Keratinocyte (primary cell): ENCODE results near the gene SLC35B3. TPM values are rescaled to one million over a fixed set of nuclear protein-coding genes. Genes with fewer than 3 reads are reported as not detected.

Experiments used
- DNase-seq: peaks from one replicate; pipeline ENCODE4 v3.0.0-alpha.2; 2011; ENCODE audit warnings: low read depth, missing footprints, low spot score
- FAIRE-seq: peaks from 2 replicates; lab custom pipeline; 2011; peaks lifted over from hg19 to GRCh38; lab: Jason Lieb, UNC
- H2AFZ ChIP-seq: 2 replicates; pipeline ENCODE4 v1.6.0; 2012; ENCODE audit warnings: low read length, control low read depth, inconsistent platforms; ENCODE audit not compliant: control insufficient read depth
- H3K27ac ChIP-seq: 2 replicates; pipeline ENCODE4 v1.5.1; 2011; ENCODE audit warnings: low read length; ENCODE audit not compliant: control insufficient read depth, insufficient read depth
- H3K27me3 ChIP-seq: 3 replicates; pipeline ENCODE4 v1.6.0; 2011; ENCODE audit warnings: low read length; ENCODE audit not compliant: control insufficient read depth, insufficient read depth; ENCODE audit errors: extremely low read depth
- H3K36me3 ChIP-seq, 2 experiments: 2 replicates in 1 of 2; 3 replicates in 1 of 2; pipeline ENCODE4 v1.5.1; 2011; ENCODE audit warnings: low read length in 2 of 2, mild to moderate bottlenecking in 1 of 2; ENCODE audit not compliant: control insufficient read depth in 2 of 2, insufficient read depth in 2 of 2; ENCODE audit errors: extremely low read depth in 1 of 2
- H3K4me1 ChIP-seq: 3 replicates; pipeline ENCODE4 v1.5.1; 2011; ENCODE audit warnings: low read length; ENCODE audit not compliant: control insufficient read depth, insufficient read depth; ENCODE audit errors: extremely low read depth
- H3K4me2 ChIP-seq: 3 replicates; pipeline ENCODE4 v1.6.0; 2011; ENCODE audit warnings: low read depth, low read length; ENCODE audit not compliant: control insufficient read depth, insufficient read depth; ENCODE audit errors: extremely low read depth
- H3K4me3 ChIP-seq, 3 experiments: fragments of 200-600 bp in 1 of 3; sonication (generic) in 1 of 3; 2 replicates in 2 of 3; 3 replicates in 1 of 3; pipeline ENCODE4 v1.5.1; 2011 to 2016; ENCODE audit warnings: low read length in 3 of 3, mild to moderate bottlenecking in 3 of 3, control low read depth in 2 of 3, inconsistent platforms in 1 of 3, low read depth in 1 of 3, mixed read lengths in 1 of 3, mixed run types in 1 of 3, moderate library complexity in 1 of 3; ENCODE audit not compliant: control insufficient read depth in 2 of 3, insufficient read depth in 2 of 3; ENCODE audit errors: extremely low read depth in 1 of 3
- H3K79me2 ChIP-seq: 2 replicates; pipeline ENCODE4 v1.6.0; 2012; ENCODE audit warnings: low read length; ENCODE audit not compliant: control insufficient read depth, insufficient read depth
- H3K9ac ChIP-seq: 3 replicates; pipeline ENCODE4 v1.6.0; 2011; ENCODE audit warnings: low read length; ENCODE audit not compliant: control insufficient read depth, insufficient read depth; ENCODE audit errors: extremely low read depth
- H3K9me1 ChIP-seq: 3 replicates; pipeline ENCODE4 v1.6.0; 2011; ENCODE audit warnings: low read length; ENCODE audit not compliant: control insufficient read depth, insufficient read depth; ENCODE audit errors: extremely low read depth
- H3K9me3 ChIP-seq: 2 replicates; pipeline ENCODE4 v1.5.1; 2012; ENCODE audit warnings: low read depth, low read length; ENCODE audit not compliant: control insufficient read depth
- H4K20me1 ChIP-seq: 3 replicates; pipeline ENCODE4 v1.6.0; 2011; ENCODE audit warnings: low read length; ENCODE audit not compliant: control insufficient read depth, insufficient read depth; ENCODE audit errors: extremely low read depth
- EZH2 ChIP-seq: IDR thresholded peaks from one replicate; pipeline ENCODE4 v1.6.1; 2012; ENCODE audit warnings: inconsistent platforms, mild to moderate bottlenecking, low read length, moderate library complexity
- dilution Hi-C: fragments of 300-500 bp; cut with MboI; formaldehyde crosslinking; loops from one replicate; pipeline ENCODE4 v1.7.0; 2020; ENCODE audit warnings: low sequenced_read_pairs; ENCODE audit not compliant: extremely low pct_ligation_motif_present
- polyA plus RNA-seq, 5 experiments: library from polyadenylated mRNA; depleted of rRNA in 3 of 5; stranded (reverse) in 3 of 5; stranded (forward) in 1 of 5; unstranded in 1 of 5; fragments of >200 nt; gene quantifications; 1 replicate in 1 of 5; 2 replicates in 3 of 5; 3 replicates in 1 of 5; pipeline versions ENCODE4 v1.2.1 to v1.2.3, GENCODE V29; 2011 to 2012; ENCODE audit warnings: missing spikeins in 2 of 5, low read depth in 1 of 5, low replicate concordance in 1 of 5
- TF ChIP-seq, protein P1 (sequence below), 3 experiments: IDR thresholded peaks in 1 of 3; conservative IDR thresholded peaks in 1 of 3; optimal IDR thresholded peaks in 1 of 3; 2 replicates in 2 of 3; 3 replicates in 1 of 3; pipeline versions ENCODE3 to v1.5.1; 2011; ENCODE audit warnings: low read length in 3 of 3, mild to moderate bottlenecking in 3 of 3, moderate library complexity in 2 of 3, control low read depth in 1 of 3, inconsistent platforms in 1 of 3; ENCODE audit not compliant: insufficient read depth in 2 of 3; ENCODE audit errors: extremely low read depth in 1 of 3

SLC35B3 gene
- polyA plus RNA-seq, 1 donor (not counting 4 experiments of a cell fraction or from before 2014, with no cell fraction given) = 30.6 TPM

- no peak for TF ChIP-seq EZH2
- TF ChIP-seq, protein P1, sequence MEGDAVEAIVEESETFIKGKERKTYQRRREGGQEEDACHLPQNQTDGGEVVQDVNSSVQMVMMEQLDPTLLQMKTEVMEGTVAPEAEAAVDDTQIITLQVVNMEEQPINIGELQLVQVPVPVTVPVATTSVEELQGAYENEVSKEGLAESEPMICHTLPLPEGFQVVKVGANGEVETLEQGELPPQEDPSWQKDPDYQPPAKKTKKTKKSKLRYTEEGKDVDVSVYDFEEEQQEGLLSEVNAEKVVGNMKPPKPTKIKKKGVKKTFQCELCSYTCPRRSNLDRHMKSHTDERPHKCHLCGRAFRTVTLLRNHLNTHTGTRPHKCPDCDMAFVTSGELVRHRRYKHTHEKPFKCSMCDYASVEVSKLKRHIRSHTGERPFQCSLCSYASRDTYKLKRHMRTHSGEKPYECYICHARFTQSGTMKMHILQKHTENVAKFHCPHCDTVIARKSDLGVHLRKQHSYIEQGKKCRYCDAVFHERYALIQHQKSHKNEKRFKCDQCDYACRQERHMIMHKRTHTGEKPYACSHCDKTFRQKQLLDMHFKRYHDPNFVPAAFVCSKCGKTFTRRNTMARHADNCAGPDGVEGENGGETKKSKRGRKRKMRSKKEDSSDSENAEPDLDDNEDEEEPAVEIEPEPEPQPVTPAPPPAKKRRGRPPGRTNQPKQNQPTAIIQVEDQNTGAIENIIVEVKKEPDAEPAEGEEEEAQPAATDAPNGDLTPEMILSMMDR (optimal IDR thresholded peaks at IDR 0.05 in 1 of 3, IDR thresholded peaks at IDR 0.05 in 1 of 3, conservative IDR thresholded peaks at IDR 0.05 in 1 of 3; ENCODE audit: extremely low read depth in 1 of 3, insufficient read depth in 2 of 3, low read length in 3 of 3) = no peak
- dilution Hi-C loops = no loop called here
- Histone ChIP-seq H3K36me3 (no peaks in the 10 kb centered on the region), H3K4me1 (no peaks in the 10 kb centered on the region), H3K27me3 (no peaks in the 10 kb centered on the region), H3K9me3 (no peaks in the 10 kb centered on the region), H4K20me1 (no peaks in the 10 kb centered on the region), H2AFZ (no peak overlapping the region), H3K4me3 (no peak overlapping the region), H3K9me1 (no peaks in the 10 kb centered on the region), H3K27ac (no peak overlapping the region), H3K79me2 (no peaks in the 10 kb centered on the region), H3K4me2 (no peak overlapping the region), H3K9ac (no peak overlapping the region)
- no peak for FAIRE-seq
- DNase-seq = no peak
These were observed 32.8 kb downstream of the SLC35B3 start for GRCh38 chr6:8402546-8402945.

- Histone ChIP-seq H3K27ac (no peak overlapping the region), H3K9me3 (no peaks in the 10 kb centered on the region), H4K20me1 (no peaks in the 10 kb centered on the region), H3K36me3 (no peaks in the 10 kb centered on the region), H3K79me2 (no peaks in the 10 kb centered on the region), H3K4me1 (no peaks in the 10 kb centered on the region), H3K9me1 (no peaks in the 10 kb centered on the region), H3K9ac (no peak overlapping the region), H3K4me2 (no peak overlapping the region), H3K27me3 (no peaks in the 10 kb centered on the region), H2AFZ (no peak overlapping the region), H3K4me3 (no peak overlapping the region)
- DNase-seq = no peak
- FAIRE-seq = no peak
- dilution Hi-C loops = no loop called here
- no peak for TF ChIP-seq EZH2
- TF ChIP-seq, protein P1 (optimal IDR thresholded peaks at IDR 0.05 in 1 of 3, IDR thresholded peaks at IDR 0.05 in 1 of 3, conservative IDR thresholded peaks at IDR 0.05 in 1 of 3; ENCODE audit: extremely low read depth in 1 of 3, insufficient read depth in 2 of 3, low read length in 3 of 3) = no peak
These were observed 34.7 kb downstream of the SLC35B3 start for GRCh38 chr6:8400663-8401062.
